Frontal cortex (tissue), 4 donors: ENCODE data around the gene DIO1. TPM values are rescaled to one million over a fixed set of nuclear protein-coding genes. Genes with fewer than 3 reads are reported as not detected.

Source experiments
- DNase-seq, 2 donors: peaks; one replicate each; pipeline ENCODE4 v3.0.0; 2012; ENCODE audit warnings: low spot score in 2 of 2
- FAIRE-seq: peaks from 2 replicates; lab custom pipeline; 2012; peaks lifted over from hg19 to GRCh38; lab: Jason Lieb, UNC
- total RNA-seq: library from RNA; depleted of rRNA; stranded (reverse); fragments of >200 nt; gene quantifications from one replicate; pipeline ENCODE4 v1.2.3, GENCODE V29; 2014
- donor health status: control.
- donor health status: control.
- donor health status: control.

Gene DIO1
- total RNA-seq, 1 donor from 2014 or later: not detected

DNA sequence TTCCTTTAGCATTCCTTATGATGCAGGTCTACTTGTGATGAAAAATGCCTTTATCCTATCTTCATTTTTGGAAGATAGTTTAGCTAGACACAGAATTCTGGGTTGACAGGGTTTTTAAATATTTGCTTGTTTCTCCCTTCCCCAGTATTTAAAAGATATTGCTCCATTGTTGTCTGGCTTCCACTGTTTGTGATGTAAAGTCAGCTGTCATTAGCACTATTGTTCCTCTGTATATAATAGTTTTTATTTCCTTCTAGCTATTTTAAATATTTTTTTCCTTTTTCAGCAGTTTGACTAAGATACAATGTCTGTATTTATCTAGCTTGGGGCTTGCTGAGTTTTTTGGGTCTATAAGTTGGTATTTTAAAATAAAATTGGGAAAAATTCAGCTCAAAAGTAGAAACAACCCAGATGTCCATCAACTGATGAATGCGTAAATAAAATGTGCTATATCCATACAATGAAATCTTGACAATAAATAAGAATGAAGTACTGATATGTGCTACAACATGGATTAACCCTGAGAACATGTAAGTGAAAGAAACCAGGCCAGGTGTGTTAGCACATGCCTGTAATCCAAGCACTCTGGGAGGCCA is 40.3 kb downstream of the DIO1 start:
- no peak for FAIRE-seq
- no peak for DNase-seq

DNA sequence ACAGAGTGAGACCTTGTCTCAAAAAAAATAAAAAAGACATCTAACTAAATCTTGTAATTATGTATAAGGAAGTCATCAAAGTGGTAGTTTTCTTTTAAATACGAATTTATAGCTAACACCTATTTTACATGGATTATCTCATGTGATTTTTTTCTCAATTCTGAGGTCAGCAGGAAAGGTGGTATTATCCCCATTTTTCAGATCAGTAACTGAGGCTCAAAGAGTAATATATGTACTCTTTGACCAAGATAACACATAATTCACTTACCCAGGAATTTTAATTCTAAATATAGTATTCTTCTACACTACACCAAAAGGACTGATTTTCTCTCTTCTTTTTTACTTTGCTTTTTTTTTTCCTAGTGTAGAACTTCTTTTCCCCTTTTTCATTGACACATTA is 42.4 kb downstream of the DIO1 start:
- DNase-seq: no peak
- no peak for FAIRE-seq

GRCh38 chr1:53938136-53938830 is 44.3 kb downstream of the DIO1 start:
- FAIRE-seq: no peak
- no peak for DNase-seq

DNA sequence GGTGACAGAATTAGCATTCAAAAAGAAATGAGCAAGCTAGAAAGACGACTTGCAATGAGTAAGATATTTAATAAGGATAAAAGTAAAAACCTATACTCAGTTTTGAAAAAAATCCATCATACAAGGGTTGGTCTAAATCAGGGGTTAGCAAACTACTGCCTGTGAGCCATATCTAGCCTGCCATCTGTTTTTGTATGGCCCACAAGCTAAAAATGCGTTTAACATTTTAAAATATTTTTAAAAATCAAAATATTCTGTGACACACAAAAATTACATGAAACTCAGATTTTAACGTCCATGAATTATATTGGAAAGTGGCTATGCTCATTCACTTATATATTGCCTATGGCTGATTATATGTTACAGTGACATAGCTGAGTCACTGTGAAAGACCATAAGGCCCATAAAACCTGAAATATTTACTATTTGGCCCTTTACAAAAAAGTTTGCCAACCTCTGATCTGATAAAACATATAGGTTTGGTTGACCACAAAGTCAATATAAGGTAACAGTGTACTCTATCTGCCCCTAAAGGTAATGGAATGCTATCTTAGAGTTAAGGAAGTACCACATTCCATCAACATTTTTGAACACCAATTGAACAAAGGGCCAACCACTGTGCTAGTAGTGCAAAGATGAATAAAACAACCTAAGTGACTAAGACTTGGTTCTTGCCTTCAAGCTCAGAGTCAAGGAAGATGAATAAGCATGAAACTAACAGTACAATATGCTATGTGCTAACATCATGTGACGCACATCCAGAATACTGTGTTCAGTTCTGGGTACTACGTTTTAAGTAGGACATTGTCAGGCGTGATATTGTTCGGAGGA is 48.4 kb downstream of the DIO1 start:
- FAIRE-seq: no peak
- DNase-seq: no peak

DNA sequence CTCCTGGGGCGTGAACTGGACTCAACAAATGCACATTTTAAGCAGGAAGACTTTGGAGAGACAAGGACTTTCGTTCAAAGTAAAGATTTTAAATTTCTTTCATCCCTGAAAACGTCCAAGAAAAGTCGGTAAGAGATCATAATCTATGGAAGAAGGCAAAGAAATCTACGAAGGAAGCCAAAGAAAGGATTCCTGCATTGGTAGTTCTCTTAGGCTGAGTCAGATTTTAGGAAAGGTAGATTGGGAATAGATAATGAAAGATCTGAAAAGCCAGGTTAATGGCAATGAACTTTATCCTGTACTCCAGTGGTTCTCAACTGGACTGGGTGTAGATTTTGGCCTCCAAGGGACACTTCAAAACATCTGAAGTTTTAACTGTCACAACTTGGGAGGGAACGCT is 49.1 kb downstream of the DIO1 start:
- FAIRE-seq (no peak), DNase-seq (no peak)

DNA sequence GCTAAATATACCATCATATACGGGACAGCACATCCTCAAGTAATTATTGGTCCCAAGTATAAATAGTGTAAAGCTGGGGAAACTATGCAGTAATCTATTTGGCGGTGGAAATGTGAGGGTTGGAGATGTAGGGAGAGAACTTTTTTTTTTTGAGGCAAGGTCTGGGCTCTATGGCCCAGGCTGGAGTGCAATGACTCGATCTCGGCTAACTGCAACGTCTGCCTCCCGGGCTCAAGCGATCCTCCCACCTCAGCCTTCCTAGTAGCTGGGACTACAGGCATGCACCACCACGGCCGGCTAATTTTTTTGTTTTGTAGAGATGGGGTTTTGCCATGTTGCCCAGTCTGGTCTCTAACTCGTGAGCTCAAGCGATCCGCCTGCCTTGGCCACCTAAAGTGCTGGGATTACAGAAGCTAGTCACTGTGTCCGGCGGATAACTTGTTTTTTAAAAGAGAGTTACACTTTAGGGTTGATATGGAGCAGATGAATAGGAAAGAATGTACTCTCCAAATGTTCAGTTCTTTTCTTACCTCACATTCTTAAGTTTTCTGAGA is 49.6 kb downstream of the DIO1 start:
- DNase-seq (no peak), FAIRE-seq (no peak)

GRCh38 chr1:53944469-53945182 is 50.6 kb downstream of the DIO1 start:
- no peak for DNase-seq
- FAIRE-seq: no peak

GRCh38 chr1:53945183-53945432 is 51.1 kb downstream of the DIO1 start:
- no peak for FAIRE-seq
- DNase-seq: no peak

- FAIRE-seq: no peak
- DNase-seq: peak; percentile 95 to 97
These were observed 51.7 kb downstream of the DIO1 start, which contains the start of gene IFT25 for GRCh38 chr1:53945433-53946251. TSS of gene IFT25 (minus strand) at chr1:53945699. CDS start at chr1:53940082, 5,617 bp downstream.

- DNase-seq: peak; percentile 91 to 95
- FAIRE-seq: no peak
These were observed 52.5 kb downstream of the DIO1 start, which contains the start of gene LRRC42 for GRCh38 chr1:53946252-53947171. TSS of gene LRRC42 (plus strand) at chr1:53946350. CDS start at chr1:53952000, 5,650 bp downstream.

DNA sequence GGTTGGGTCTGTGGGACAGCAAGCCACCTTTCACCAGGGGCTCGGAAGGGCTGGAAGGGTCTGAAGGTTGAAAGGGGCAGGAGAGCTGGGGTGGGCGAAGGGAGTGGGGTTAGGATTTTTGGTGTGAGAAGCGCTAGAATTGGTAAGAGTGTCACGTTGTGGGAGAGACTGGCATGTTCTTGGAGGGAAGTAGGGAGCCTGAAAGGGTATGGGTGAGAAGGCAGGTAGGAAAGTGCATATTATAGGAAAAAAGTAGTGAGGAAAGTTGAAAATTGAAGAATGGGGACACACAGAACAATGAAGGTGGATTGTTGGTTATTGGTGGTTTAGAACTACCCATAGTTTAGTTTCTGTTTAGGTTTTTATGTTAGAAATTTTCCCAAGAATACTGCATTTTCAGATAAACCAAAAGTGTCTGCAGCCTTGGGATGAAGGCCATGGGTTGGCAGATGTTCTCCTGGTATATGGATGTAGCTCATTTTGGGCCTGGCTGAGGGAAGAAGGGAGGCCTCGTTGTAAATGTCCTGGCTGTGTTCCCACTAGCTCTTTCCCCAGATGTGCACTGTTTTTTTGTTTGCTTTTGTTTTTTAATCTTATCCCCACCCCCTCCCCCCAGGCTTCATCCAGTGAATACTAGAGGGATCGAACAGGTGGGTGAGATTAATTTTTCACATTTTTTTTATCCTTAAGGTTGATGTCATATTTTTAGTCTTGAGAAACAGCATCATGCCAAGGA is 53.4 kb downstream of the DIO1 start:
- no peak for FAIRE-seq
- no peak for DNase-seq

DNA sequence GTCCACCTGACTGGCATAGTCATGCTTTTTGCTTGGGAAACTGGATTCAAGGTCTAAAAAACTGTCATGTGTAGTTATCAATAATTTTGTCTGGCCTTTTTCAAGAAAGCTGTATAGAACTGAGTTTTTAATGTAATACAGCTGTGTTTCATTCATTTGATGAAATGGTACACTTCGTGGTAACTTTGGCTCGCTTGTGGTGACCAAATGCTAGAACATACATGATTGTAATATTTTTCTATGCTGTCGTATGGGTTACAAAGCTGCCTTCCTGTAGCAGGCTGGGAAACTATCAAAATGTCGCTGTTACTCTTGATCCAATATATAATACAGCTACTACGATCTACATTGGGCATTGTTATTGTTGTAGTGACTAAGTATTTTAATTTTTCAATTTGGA is 54.3 kb downstream of the DIO1 start:
- no peak for FAIRE-seq

GRCh38 chr1:53949023-53949990 is 55.3 kb downstream of the DIO1 start:
- FAIRE-seq (no peak), DNase-seq (no peak)

More for the DNA sequence above, 54.3 kb downstream of the DIO1 start:
- no peak for DNase-seq

GRCh38 chr1:53951697-53952096 is 57.7 kb downstream of the DIO1 start:
- FAIRE-seq (no peak), DNase-seq (no peak)

- DNase-seq (no peak), FAIRE-seq (no peak)
These were observed 60.1 kb downstream of the DIO1 start for GRCh38 chr1:53954128-53954527.
